Trophoblast cell (in vitro differentiated cells and primary cell): ENCODE results near the gene DAAM2.

Experiments
- DNase-seq, 2 donors: peaks; one replicate each; pipeline ENCODE4 v3.0.0-alpha.2; 2016
- H2AFZ ChIP-seq: 2 replicates; pipeline ENCODE4 v1.6.1; 2013; ENCODE audit warnings: low read length, moderate library complexity, mild to moderate bottlenecking; ENCODE audit not compliant: insufficient read depth, poor library complexity
- H2AK5ac ChIP-seq: 2 replicates; pipeline ENCODE4 v1.6.1; 2013; ENCODE audit warnings: mild to moderate bottlenecking, low read length
- H2BK120ac ChIP-seq: 2 replicates; pipeline ENCODE4 v1.6.1; 2013; ENCODE audit warnings: low read length, mild to moderate bottlenecking, moderate library complexity; ENCODE audit not compliant: insufficient read depth, poor library complexity
- H2BK12ac ChIP-seq: 2 replicates; pipeline ENCODE4 v1.6.1; 2013; ENCODE audit warnings: mild to moderate bottlenecking, low read length, moderate library complexity
- H2BK5ac ChIP-seq: 2 replicates; pipeline ENCODE4 v1.6.1; 2013; ENCODE audit warnings: low read length, low read depth, moderate library complexity, mild to moderate bottlenecking; ENCODE audit not compliant: poor library complexity
- H3K14ac ChIP-seq: 2 replicates; pipeline ENCODE4 v1.6.1; 2013; ENCODE audit warnings: mild to moderate bottlenecking, low read length
- H3K18ac ChIP-seq: 2 replicates; pipeline ENCODE4 v1.6.1; 2013; ENCODE audit warnings: mild to moderate bottlenecking, low read length
- H3K23ac ChIP-seq: 2 replicates; pipeline ENCODE4 v1.6.1; 2013; ENCODE audit warnings: low read length
- H3K27ac ChIP-seq: 2 replicates; pipeline ENCODE4 v1.5.1; 2013; ENCODE audit warnings: low read depth, mild to moderate bottlenecking, inconsistent platforms, low read length, moderate library complexity
- H3K27me3 ChIP-seq: 2 replicates; pipeline ENCODE4 v1.6.1; 2013; ENCODE audit warnings: inconsistent platforms, mild to moderate bottlenecking, low read length, moderate library complexity; ENCODE audit not compliant: insufficient read depth
- H3K36me3 ChIP-seq, 2 experiments: 1 replicate in 1 of 2; 2 replicates in 1 of 2; pipeline ENCODE4 v1.6.1; 2013; ENCODE audit warnings: low read length in 2 of 2, mild to moderate bottlenecking in 2 of 2, moderate library complexity in 1 of 2; ENCODE audit not compliant: insufficient read depth in 2 of 2, control insufficient read depth in 1 of 2
- H3K4ac ChIP-seq: 2 replicates; pipeline ENCODE4 v1.6.1; 2013; ENCODE audit warnings: low read depth, mild to moderate bottlenecking, low read length, moderate library complexity
- H3K4me1 ChIP-seq, 2 experiments: 1 replicate in 1 of 2; 2 replicates in 1 of 2; pipeline ENCODE4 v1.6.1; 2013; ENCODE audit warnings: low read length in 2 of 2, mild to moderate bottlenecking in 2 of 2, moderate library complexity in 1 of 2; ENCODE audit not compliant: insufficient read depth in 2 of 2, control insufficient read depth in 1 of 2
- H3K4me2 ChIP-seq: 2 replicates; pipeline ENCODE4 v1.6.1; 2013; ENCODE audit warnings: inconsistent platforms, mild to moderate bottlenecking, low read length, moderate library complexity
- H3K4me3 ChIP-seq: 2 replicates; pipeline ENCODE4 v1.5.1; 2013; ENCODE audit warnings: mild to moderate bottlenecking, low read depth, low read length, inconsistent platforms
- H3K79me1 ChIP-seq: one replicate; pipeline ENCODE4 v1.6.1; 2013; ENCODE audit warnings: low read length
- H3K79me2 ChIP-seq: 2 replicates; pipeline ENCODE4 v1.6.1; 2013; ENCODE audit warnings: low read length, mild to moderate bottlenecking; ENCODE audit not compliant: control insufficient read depth, insufficient read depth, poor library complexity
- H3K9ac ChIP-seq: 2 replicates; pipeline ENCODE4 v1.6.1; 2013; ENCODE audit warnings: mild to moderate bottlenecking, low read length
- H3K9me3 ChIP-seq: 2 replicates; pipeline ENCODE4 v1.6.1; 2013; ENCODE audit warnings: low read depth, mild to moderate bottlenecking, control low read depth, inconsistent platforms, low read length; ENCODE audit not compliant: insufficient read depth
- H4K12ac ChIP-seq: 2 replicates; pipeline ENCODE4 v1.6.1; 2013; ENCODE audit warnings: low read depth, mild to moderate bottlenecking, low read length, moderate library complexity
- H4K8ac ChIP-seq: 2 replicates; pipeline ENCODE4 v1.6.1; 2013; ENCODE audit warnings: low read depth, mild to moderate bottlenecking, low read length, moderate library complexity
- H4K91ac ChIP-seq: one replicate; pipeline ENCODE4 v1.6.1; 2013; ENCODE audit warnings: low read depth, mild to moderate bottlenecking, low read length, moderate library complexity
- WGBS: extraction: QIAGEN DNeasy Blood & Tissue Kit; methylation state at CpG from one replicate; pipeline ENCODE4 v1.1.7; 2013; ENCODE audit warnings: missing lambda C conversion rate; ENCODE audit not compliant: insufficient read length, insufficient coverage; ENCODE audit errors: extremely low coverage; 5-methylcytosine and 5-hydroxymethylcytosine counted together

Gene DAAM2

GRCh38 chr6:39843305-39844020, 51.3 kb downstream of the DAAM2 start:
- no peak overlapping the region for H4K91ac ChIP-seq
- H3K79me2 ChIP-seq: no peaks in the 10 kb centered on the region
- no peak overlapping the region for H2AK5ac ChIP-seq
- H2AFZ ChIP-seq: no peak overlapping the region
- no peaks in the 10 kb centered on the region for H3K79me1 ChIP-seq
- DNase-seq: no peak
- no peaks in the 10 kb centered on the region for H3K36me3 ChIP-seq
- no peak overlapping the region for H3K4ac ChIP-seq
- no peak overlapping the region for H2BK12ac ChIP-seq
- H3K4me2 ChIP-seq: no peak overlapping the region
- no peaks in the 10 kb centered on the region for H3K27me3 ChIP-seq
- 100% methylated on average over 1 of the region's 12 CpGs for WGBS
- H3K14ac ChIP-seq: no peak overlapping the region
- no peak overlapping the region for H3K9ac ChIP-seq
- H3K4me1 ChIP-seq: no peaks in the 10 kb centered on the region
- no peak overlapping the region for H3K27ac ChIP-seq
- H2BK5ac ChIP-seq: no peak overlapping the region
- H3K18ac ChIP-seq: no peak overlapping the region
- no peak overlapping the region for H4K8ac ChIP-seq
- no peak overlapping the region for H4K12ac ChIP-seq
- H2BK120ac ChIP-seq: no peak overlapping the region
- no peaks in the 10 kb centered on the region for H3K9me3 ChIP-seq
- H3K4me3 ChIP-seq: no peak overlapping the region
- H3K23ac ChIP-seq: no peak overlapping the region

- no peak overlapping the region for H4K91ac ChIP-seq
- no peaks in the 10 kb centered on the region for H3K79me1 ChIP-seq
- 100% methylated on average over 1 of the region's 1 CpG for WGBS
- H3K4me3 ChIP-seq: no peak overlapping the region
- H4K8ac ChIP-seq: no peak overlapping the region
- no peak overlapping the region for H3K4ac ChIP-seq
- peaks cover 4 to 5% of the 10 kb centered on the region in 2 experiments for H3K4me1 ChIP-seq
- H2BK5ac ChIP-seq: no peak overlapping the region
- no peak overlapping the region for H4K12ac ChIP-seq
- no peaks in the 10 kb centered on the region for H3K36me3 ChIP-seq
- no peak overlapping the region for H2BK12ac ChIP-seq
- H3K9me3 ChIP-seq: no peaks in the 10 kb centered on the region
- no peak for DNase-seq
- no peak overlapping the region for H3K23ac ChIP-seq
- H3K14ac ChIP-seq: no peak overlapping the region
- H3K27ac ChIP-seq: no peak overlapping the region
- no peaks in the 10 kb centered on the region for H3K79me2 ChIP-seq
- no peak overlapping the region for H3K4me2 ChIP-seq
- no peaks in the 10 kb centered on the region for H3K27me3 ChIP-seq
- H3K18ac ChIP-seq: no peak overlapping the region
- H3K9ac ChIP-seq: no peak overlapping the region
- H2AK5ac ChIP-seq: no peak overlapping the region
- H2BK120ac ChIP-seq: no peak overlapping the region
- H2AFZ ChIP-seq: no peak overlapping the region
Measured at GRCh38 chr6:39844866-39845265, 52.7 kb downstream of the DAAM2 start.

DNA sequence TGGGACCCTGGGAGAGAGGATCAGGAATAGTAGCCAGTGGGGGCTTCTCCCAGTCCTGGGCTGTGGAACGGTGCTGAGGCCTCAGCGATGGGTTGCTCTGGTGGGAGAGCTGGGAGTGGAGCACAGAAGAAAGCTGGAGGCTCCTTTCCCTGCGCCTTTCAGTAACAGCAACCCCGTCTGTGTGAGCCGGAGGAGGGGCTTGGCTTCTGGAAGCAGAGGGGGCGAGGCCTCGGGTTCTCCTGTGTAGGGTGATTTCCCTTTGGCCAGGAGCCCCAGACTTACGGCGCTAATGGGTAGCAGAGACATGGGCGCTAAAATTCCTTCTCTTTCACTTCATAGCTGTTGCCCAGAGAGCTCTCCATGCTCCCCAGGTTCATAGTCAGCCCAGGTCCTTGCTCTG, 55.0 kb downstream of the DAAM2 start:
- no peaks in the 10 kb centered on the region for H3K9me3 ChIP-seq
- H3K79me2 ChIP-seq: no peaks in the 10 kb centered on the region
- no peak overlapping the region for H3K14ac ChIP-seq
- no peak overlapping the region for H4K12ac ChIP-seq
- no peak overlapping the region for H3K9ac ChIP-seq
- no peak overlapping the region for H3K27ac ChIP-seq
- H4K8ac ChIP-seq: no peak overlapping the region
- no peak overlapping the region for H2BK12ac ChIP-seq
- no peaks in the 10 kb centered on the region for H3K36me3 ChIP-seq
- peaks cover 8 to 12% of the 10 kb centered on the region in 2 experiments for H3K4me1 ChIP-seq
- DNase-seq: no peak
- H3K18ac ChIP-seq: no peak overlapping the region
- no peak overlapping the region for H3K4ac ChIP-seq
- H4K91ac ChIP-seq: no peak overlapping the region
- no peak overlapping the region for H2BK5ac ChIP-seq
- H3K79me1 ChIP-seq: peaks cover 2% of the 10 kb centered on the region
- H3K27me3 ChIP-seq: no peaks in the 10 kb centered on the region
- H2AFZ ChIP-seq: no peak overlapping the region
- no peak overlapping the region for H2AK5ac ChIP-seq
- no peak overlapping the region for H2BK120ac ChIP-seq
- H3K4me2 ChIP-seq: no peak overlapping the region
- no peak overlapping the region for H3K23ac ChIP-seq
- H3K4me3 ChIP-seq: no peak overlapping the region
- no CpG with 5 or more reads among the region's 10 CpGs for WGBS

- H3K4me3 ChIP-seq: no peak overlapping the region
- H2AK5ac ChIP-seq: no peak overlapping the region
- H3K27ac ChIP-seq: no peak overlapping the region
- H3K9me3 ChIP-seq: no peaks in the 10 kb centered on the region
- H3K4me1 ChIP-seq: peaks cover 8 to 12% of the 10 kb centered on the region in 2 experiments
- no peak overlapping the region for H4K12ac ChIP-seq
- H4K8ac ChIP-seq: no peak overlapping the region
- H3K4me2 ChIP-seq: no peak overlapping the region
- H3K4ac ChIP-seq: no peak overlapping the region
- DNase-seq: no peak
- H3K9ac ChIP-seq: no peak overlapping the region
- no peak overlapping the region for H4K91ac ChIP-seq
- H3K79me1 ChIP-seq: peaks cover 2% of the 10 kb centered on the region
- no peak overlapping the region for H2BK5ac ChIP-seq
- H3K23ac ChIP-seq: no peak overlapping the region
- no peak overlapping the region for H2BK12ac ChIP-seq
- H3K36me3 ChIP-seq: no peaks in the 10 kb centered on the region
- no peaks in the 10 kb centered on the region for H3K27me3 ChIP-seq
- WGBS: no CpG with 5 or more reads among the region's 4 CpGs
- H3K14ac ChIP-seq: no peak overlapping the region
- no peak overlapping the region for H2BK120ac ChIP-seq
- no peaks in the 10 kb centered on the region for H3K79me2 ChIP-seq
- H3K18ac ChIP-seq: no peak overlapping the region
- no peak overlapping the region for H2AFZ ChIP-seq
Measured at GRCh38 chr6:39848171-39848570, 56.0 kb downstream of the DAAM2 start.
